Vagina (tissue), 2 donors: Measurements from ENCODE around the gene MUCL3.

Source experiments
- POLR2A ChIP-seq, 2 donors: fragments of 450-650 bp; IDR thresholded peaks; one replicate each; pipeline ENCODE4 v1.6.1; 2017; ENCODE audit warnings: antibody characterized with exemption in 2 of 2, mild to moderate bottlenecking in 2 of 2, moderate library complexity in 2 of 2
- POLR2AphosphoS5 ChIP-seq, 2 donors: sonication (generic); formaldehyde crosslinking; IDR thresholded peaks; one replicate each; pipeline ENCODE4 v1.9.0; 2017; ENCODE audit warnings: antibody characterized with exemption in 2 of 2, mild to moderate bottlenecking in 2 of 2, low read depth in 1 of 2; ENCODE audit not compliant: insufficient read depth in 1 of 2
- TF ChIP-seq, protein P1 (sequence below), 3 experiments: fragments of 450-650 bp in 2 of 3; fragments of 200-600 bp in 1 of 3; sonication (generic) in 1 of 3; IDR thresholded peaks; one replicate each; pipeline ENCODE4 v1.5.1; 2017 to 2019; ENCODE audit warnings: antibody characterized with exemption in 3 of 3, mild to moderate bottlenecking in 2 of 3, moderate library complexity in 2 of 3

DNA sequence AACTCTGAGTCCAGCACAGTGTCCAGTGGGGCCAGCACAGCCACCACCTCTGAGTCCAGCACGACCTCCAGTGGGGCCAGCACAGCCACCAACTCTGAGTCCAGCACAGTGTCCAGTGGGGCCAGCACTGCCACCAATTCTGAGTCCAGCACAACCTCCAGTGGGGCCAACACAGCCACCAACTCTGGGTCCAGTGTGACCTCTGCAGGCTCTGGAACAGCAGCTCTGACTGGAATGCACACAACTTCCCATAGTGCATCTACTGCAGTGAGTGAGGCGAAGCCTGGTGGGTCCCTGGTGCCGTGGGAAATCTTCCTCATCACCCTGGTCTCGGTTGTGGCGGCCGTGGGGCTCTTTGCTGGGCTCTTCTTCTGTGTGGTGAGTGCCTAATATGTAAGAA, 46.5 kb downstream of the MUCL3 start:
- TF ChIP-seq POLR2A (IDR thresholded peaks at IDR 0.05), result no peak
- TF ChIP-seq, protein P1, sequence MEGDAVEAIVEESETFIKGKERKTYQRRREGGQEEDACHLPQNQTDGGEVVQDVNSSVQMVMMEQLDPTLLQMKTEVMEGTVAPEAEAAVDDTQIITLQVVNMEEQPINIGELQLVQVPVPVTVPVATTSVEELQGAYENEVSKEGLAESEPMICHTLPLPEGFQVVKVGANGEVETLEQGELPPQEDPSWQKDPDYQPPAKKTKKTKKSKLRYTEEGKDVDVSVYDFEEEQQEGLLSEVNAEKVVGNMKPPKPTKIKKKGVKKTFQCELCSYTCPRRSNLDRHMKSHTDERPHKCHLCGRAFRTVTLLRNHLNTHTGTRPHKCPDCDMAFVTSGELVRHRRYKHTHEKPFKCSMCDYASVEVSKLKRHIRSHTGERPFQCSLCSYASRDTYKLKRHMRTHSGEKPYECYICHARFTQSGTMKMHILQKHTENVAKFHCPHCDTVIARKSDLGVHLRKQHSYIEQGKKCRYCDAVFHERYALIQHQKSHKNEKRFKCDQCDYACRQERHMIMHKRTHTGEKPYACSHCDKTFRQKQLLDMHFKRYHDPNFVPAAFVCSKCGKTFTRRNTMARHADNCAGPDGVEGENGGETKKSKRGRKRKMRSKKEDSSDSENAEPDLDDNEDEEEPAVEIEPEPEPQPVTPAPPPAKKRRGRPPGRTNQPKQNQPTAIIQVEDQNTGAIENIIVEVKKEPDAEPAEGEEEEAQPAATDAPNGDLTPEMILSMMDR (IDR thresholded peaks at IDR 0.05), result no peak
- no peak for TF ChIP-seq POLR2AphosphoS5 (IDR thresholded peaks at IDR 0.05; ENCODE audit: insufficient read depth in 1 of 2, low read depth in 1 of 2)
